Mammary epithelial cell (primary cell): ENCODE measurements around the gene PLD2.

Experiments used
- CTCF ChIP-seq, 2 donors: IDR thresholded peaks in 1 of 2; conservative IDR thresholded peaks in 1 of 2; 2 replicates each; pipeline ENCODE4 v1.5.1; 2011 to 2012; ENCODE audit warnings: inconsistent platforms in 2 of 2, low read length in 2 of 2, mild to moderate bottlenecking in 2 of 2, control low read depth in 1 of 2, low read depth in 1 of 2; ENCODE audit not compliant: insufficient read depth in 1 of 2; ENCODE audit errors: extremely low read depth in 1 of 2
- EZH2 ChIP-seq: IDR thresholded peaks from 2 replicates; pipeline ENCODE4 v1.6.1; 2012; ENCODE audit warnings: low read length, inconsistent platforms, borderline replicate concordance

DNA sequence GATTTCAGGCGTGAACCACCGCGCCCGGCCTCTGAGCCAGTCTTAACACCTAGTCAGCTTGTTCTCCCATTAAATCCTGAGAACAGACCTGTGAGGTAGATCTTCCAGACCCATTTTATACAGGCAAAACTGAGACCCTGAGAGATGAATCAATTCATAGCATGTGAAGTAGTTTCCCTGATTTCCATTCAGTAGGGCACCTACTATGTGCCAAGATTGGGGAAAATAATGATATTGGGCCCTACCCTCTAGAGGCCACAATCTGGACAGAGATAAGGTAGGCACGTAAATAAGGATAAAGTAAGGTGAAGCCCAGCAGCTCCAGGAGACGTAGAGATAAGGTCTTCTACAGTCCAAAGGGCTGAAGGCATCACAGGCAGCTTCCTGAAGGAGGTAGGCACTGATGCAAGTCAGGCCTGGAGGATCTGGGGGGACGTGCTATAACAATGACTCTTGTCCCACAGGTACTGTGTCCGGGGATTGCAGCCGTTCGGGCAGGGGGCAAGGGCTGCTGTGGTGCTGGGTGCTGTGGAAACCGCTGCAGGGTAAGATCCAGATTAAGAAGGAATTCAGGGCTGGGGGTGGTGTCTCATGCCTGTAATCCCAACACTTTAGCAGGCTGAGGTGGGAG is 26.5 kb upstream of the PLD2 start:
- TF ChIP-seq CTCF (conservative IDR thresholded peaks at IDR 0.05 in 1 of 2, IDR thresholded peaks at IDR 0.05 in 1 of 2; ENCODE audit: extremely low read depth in 1 of 2, insufficient read depth in 1 of 2, low read depth in 1 of 2, low read length in 2 of 2) = no peak
- TF ChIP-seq EZH2 = no peak
